ENCODE data around the gene CA6. TPM values are rescaled to one million over a fixed set of nuclear protein-coding genes. Genes with fewer than 3 reads are reported as not detected.

Gene CA6
- total RNA-seq: not detected in 2 replicates

DNA sequence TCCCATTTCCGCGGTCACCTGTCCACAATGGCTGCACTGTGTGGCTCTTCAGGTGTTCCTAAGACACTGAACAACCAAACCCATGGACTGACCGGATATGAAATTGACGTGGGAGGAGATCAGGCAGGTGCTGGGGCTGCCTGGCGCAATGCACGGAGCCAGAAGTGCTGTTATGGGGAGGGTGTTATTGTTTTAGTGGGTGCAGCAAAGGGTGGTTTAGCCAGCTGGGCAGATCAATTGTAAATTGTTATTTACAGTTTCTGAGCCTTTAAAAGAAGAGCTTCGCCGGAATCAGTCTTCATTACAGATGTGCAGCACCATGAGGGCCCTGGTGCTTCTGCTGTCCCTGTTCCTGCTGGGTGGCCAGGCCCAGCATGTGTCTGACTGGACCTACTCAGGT is at the start of gene CA6:
CA6 (plus strand) TSS at position 301 of the 400 bp plus-strand sequence; CDS start at position 320, 19 bp downstream.

Other genes starting within 250 kb of the CA6 start
- gene RERE, start 128.2 kb upstream of the CA6 start, total RNA-seq: 49.6 and 60.9 TPM in 2 replicates
- 1,599 and 2,249 TPM in 2 replicates for gene ENO1, start 67.2 kb upstream of the CA6 start, total RNA-seq
- not detected in 2 replicates for gene SLC2A7, start 80.6 kb downstream of the CA6 start, total RNA-seq
- 2.4 and 12.5 TPM in 2 replicates for gene SLC2A5, start 123.8 kb downstream of the CA6 start, total RNA-seq
- 3.6 and 4.7 TPM in 2 replicates for gene GPR157, start 183.2 kb downstream of the CA6 start, total RNA-seq

Data from smooth muscle cell of the umbilical artery (primary cell).